HepG2 (cell line): ENCODE measurements around the gene DNAJC11. TPM values are rescaled to one million over a fixed set of nuclear protein-coding genes. Genes with fewer than 3 reads are reported as not detected.

ENCODE experiments used
- ATAC-seq: fragments of 200-7000 bp; cut with Tn5 transposase; 3 replicates; pipeline ENCODE4 v1.9.1; 2020; ENCODE audit warnings: mild to moderate bottlenecking, moderate library complexity
- BruUV-seq: library from RNA; stranded (reverse); fragments of 400-500 nt; replicated peaks from 2 replicates; lab custom pipeline; 2021; lab: Mats Ljungman, UMichigan
- CTCF ChIA-PET: fragments of 300-600 bp; formaldehyde crosslinking; extraction: SDS; loops from one replicate; lab custom pipeline; 2021; ENCODE audit warnings: low total read pairs, inconsistent platforms, low intra/inter-chr PET ratio; lab: Yijun Ruan, JAX
- POLR2A ChIA-PET: fragments of 350-600 bp; sonication (Branson Sonifier 250); formaldehyde crosslinking; loops from one replicate; lab custom pipeline; 2020; ENCODE audit warnings: antibody characterized with exemption, inconsistent platforms; lab: Yijun Ruan, JAX
- DNase-seq: peaks from one replicate; pipeline ENCODE4 v3.0.0-alpha.2; 2015; ENCODE audit warnings: low spot score
- FAIRE-seq: peaks from 3 replicates; lab custom pipeline; 2011; peaks lifted over from hg19 to GRCh38; lab: Jason Lieb, UNC
- H2AFZ ChIP-seq: one replicate; pipeline ENCODE4 v1.6.1; 2011; ENCODE audit warnings: low read length, inconsistent platforms
- H3K27ac ChIP-seq: fragments of 300-600 bp; 3 replicates; pipeline ENCODE4 v1.8.0; 2011; ENCODE audit warnings: mixed run types, mild to moderate bottlenecking, mixed read lengths, low read length, inconsistent platforms; ENCODE audit not compliant: insufficient read depth; ENCODE audit errors: extremely low read length
- H3K27me3 ChIP-seq, 2 experiments: fragments of 200-600 bp in 1 of 2; 2 replicates in 1 of 2; 3 replicates in 1 of 2; pipeline versions ENCODE4 v1.6.0 to v1.8.0; 2011; ENCODE audit warnings: low read length in 2 of 2, mild to moderate bottlenecking in 2 of 2, moderate library complexity in 2 of 2, inconsistent platforms in 1 of 2; ENCODE audit not compliant: insufficient read depth in 2 of 2, control insufficient read depth in 1 of 2
- H3K36me3 ChIP-seq, 2 experiments: fragments of 200-600 bp in 1 of 2; replicated peaks in 1 of 2; 2 replicates in 1 of 2; 3 replicates in 1 of 2; pipeline versions ENCODE4 v1.5.1 to v1.8.0; 2011; ENCODE audit warnings: low read length in 2 of 2, inconsistent platforms in 1 of 2; ENCODE audit not compliant: insufficient read depth in 2 of 2, control insufficient read depth in 1 of 2
- H3K4me1 ChIP-seq: 2 replicates; pipeline ENCODE4 v1.5.1; 2012; ENCODE audit warnings: low read length, inconsistent platforms; ENCODE audit not compliant: insufficient read depth
- H3K4me2 ChIP-seq: 2 replicates; pipeline ENCODE4 v1.6.0; 2011; ENCODE audit warnings: low read depth, low read length, inconsistent platforms
- H3K4me3 ChIP-seq, 3 experiments: fragments of 200-600 bp in 1 of 3; sonication (generic), shearing (Covaris generic) in 1 of 3; replicated peaks in 1 of 3; 2 replicates each; pipeline ENCODE4 v1.5.1; 2011 to 2016; ENCODE audit warnings: low read length in 3 of 3, inconsistent platforms in 2 of 3, low read depth in 2 of 3, mild to moderate bottlenecking in 2 of 3, control low read depth in 1 of 3, mixed read lengths in 1 of 3; ENCODE audit not compliant: insufficient read depth in 1 of 3
- H3K79me2 ChIP-seq: one replicate; pipeline ENCODE4 v1.6.1; 2011; ENCODE audit warnings: low read length, inconsistent platforms; ENCODE audit not compliant: insufficient read depth
- H3K9ac ChIP-seq: 2 replicates; pipeline ENCODE4 v1.6.0; 2011; ENCODE audit warnings: mild to moderate bottlenecking, low read depth, low read length, inconsistent platforms; ENCODE audit not compliant: insufficient read depth
- H3K9me3 ChIP-seq: 2 replicates; pipeline ENCODE4 v1.5.1; 2012; ENCODE audit warnings: mild to moderate bottlenecking, low read length
- H4K20me1 ChIP-seq: 2 replicates; pipeline ENCODE4 v1.6.0; 2011; ENCODE audit warnings: inconsistent platforms, mild to moderate bottlenecking, low read length, moderate library complexity; ENCODE audit not compliant: insufficient read depth
- ARID5B ChIP-seq: IDR thresholded peaks from 2 replicates; pipeline ENCODE4 v1.4.0; 2020; ENCODE audit warnings: mild to moderate bottlenecking, missing genetic modification reagents
- ATAD3A ChIP-seq: sonication (generic); formaldehyde crosslinking; IDR thresholded peaks from 2 replicates; pipeline ENCODE4 v1.4.0; 2020; ENCODE audit warnings: missing genetic modification reagents
- CBX2 ChIP-seq, 2 experiments: fragments of 200-600 bp in 1 of 2; sonication (generic); formaldehyde crosslinking in 1 of 2; IDR thresholded peaks; 2 replicates each; pipeline versions ENCODE4 v1.7.0 to v1.8.1; 2018 to 2022; ENCODE audit warnings: low read depth in 2 of 2, low read length in 1 of 2, mild to moderate bottlenecking in 1 of 2, missing genetic modification reagents in 1 of 2
- FOXC1 ChIP-seq: sonication (generic); formaldehyde crosslinking; IDR thresholded peaks from 2 replicates; pipeline ENCODE4 v1.8.0; 2022; ENCODE audit warnings: mild to moderate bottlenecking, missing genetic modification reagents, borderline replicate concordance
- FOXJ3 ChIP-seq: sonication (generic); formaldehyde crosslinking; IDR thresholded peaks from 2 replicates; pipeline ENCODE4 v1.4.0; 2020; ENCODE audit warnings: missing genetic modification reagents, mild to moderate bottlenecking, borderline replicate concordance
- MAFG ChIP-seq: sonication (generic); formaldehyde crosslinking; IDR thresholded peaks from 2 replicates; pipeline ENCODE4 v1.5.1; 2020; ENCODE audit warnings: mild to moderate bottlenecking, missing genetic modification reagents
- MTA1 ChIP-seq: sonication (generic); formaldehyde crosslinking; IDR thresholded peaks from 2 replicates; pipeline ENCODE4 v1.4.0; 2020; ENCODE audit warnings: missing genetic modification reagents, mild to moderate bottlenecking, borderline replicate concordance
- SNAPC5 ChIP-seq: sonication (generic); formaldehyde crosslinking; IDR thresholded peaks from 2 replicates; pipeline ENCODE4 v1.8.1; 2023; ENCODE audit warnings: mild to moderate bottlenecking, missing genetic modification reagents, borderline replicate concordance
- SP140L ChIP-seq: sonication (generic); formaldehyde crosslinking; IDR thresholded peaks from 2 replicates; pipeline ENCODE4 v1.4.0; 2020; ENCODE audit warnings: missing genetic modification reagents, borderline replicate concordance
- TEAD2 ChIP-seq: sonication (generic); formaldehyde crosslinking; IDR thresholded peaks from 2 replicates; pipeline ENCODE4 v1.9.0; 2021; ENCODE audit warnings: missing genetic modification reagents
- ZBTB21 ChIP-seq: sonication (generic); formaldehyde crosslinking; IDR thresholded peaks from 2 replicates; pipeline ENCODE4 v1.4.0; 2020; ENCODE audit warnings: missing genetic modification reagents
- ZNF235 ChIP-seq: sonication (generic); formaldehyde crosslinking; IDR thresholded peaks from 2 replicates; pipeline ENCODE4 v1.8.1; 2023; ENCODE audit warnings: mild to moderate bottlenecking, missing genetic modification reagents, borderline replicate concordance
- ZNF260 ChIP-seq: sonication (generic); formaldehyde crosslinking; IDR thresholded peaks from 2 replicates; pipeline ENCODE4 v1.4.0; 2020; ENCODE audit warnings: missing genetic modification reagents, low read depth, mild to moderate bottlenecking, borderline replicate concordance
- ZNF317 ChIP-seq: sonication (generic); formaldehyde crosslinking; IDR thresholded peaks from 2 replicates; pipeline ENCODE4 v1.5.0; 2020; ENCODE audit warnings: mild to moderate bottlenecking, missing genetic modification reagents
- ZNF550 ChIP-seq: sonication (generic); formaldehyde crosslinking; IDR thresholded peaks from 2 replicates; pipeline ENCODE4 v1.4.0; 2020; ENCODE audit warnings: mild to moderate bottlenecking, missing genetic modification reagents, borderline replicate concordance
- ZNF589 ChIP-seq: sonication (generic); formaldehyde crosslinking; conservative IDR thresholded peaks from 2 replicates; pipeline ENCODE4 v1.8.0; 2022; ENCODE audit warnings: mild to moderate bottlenecking, moderate library complexity, missing genetic modification reagents
- ZNF652 ChIP-seq: IDR thresholded peaks from 2 replicates; pipeline ENCODE4 v1.6.1; 2016; ENCODE audit warnings: low read depth, borderline replicate concordance
- WGBS: methylation state at CpG from one replicate; pipeline ENCODE4 v1.1.6; 2017; ENCODE audit warnings: low lambda C conversion rate; 5-methylcytosine and 5-hydroxymethylcytosine counted together
- in situ Hi-C: cut with HindIII; loops from 2 replicates; pipeline ENCODE4 v1.10.0; 2017; ENCODE audit warnings: low pct_unique_long_range_greater_than_20kb; ENCODE audit not compliant: extremely low pct_ligation_motif_present
- intact Hi-C: fragments of 100-400 bp; cut with micrococcal nuclease; formaldehyde crosslinking; loops from one replicate; pipeline ENCODE4 v1.10.0; 2022; ENCODE audit not compliant: unreplicated experiment
- polyA plus RNA-seq, 8 experiments: library from polyadenylated mRNA; depleted of rRNA in 3 of 8; stranded (reverse) in 7 of 8; unstranded in 1 of 8; fragments of >200 nt; fragmentation: Illumina TruSeq in 4 of 8; extraction: Trizol in 4 of 8; gene quantifications; 2 replicates each; pipeline versions ENCODE4 v1.2.1 to v1.2.3, GENCODE V29; 2011 to 2016; ENCODE audit warnings: low read depth in 4 of 8, missing spikeins in 1 of 8, mixed read lengths in 1 of 8; ENCODE audit not compliant: insufficient read depth in 1 of 8
- total RNA-seq, 5 experiments: library from RNA; depleted of rRNA; stranded (reverse); fragments of >200 nt; fragmentation: Illumina TruSeq; extraction: Trizol; gene quantifications; 2 replicates each; pipeline ENCODE4 v1.2.3, GENCODE V29; 2016; ENCODE audit warnings: low read depth in 1 of 5
- TF ChIP-seq, protein P1 (sequence below): sonication (generic); formaldehyde crosslinking; IDR thresholded peaks from 2 replicates; pipeline ENCODE4 v1.9.0; 2021; ENCODE audit warnings: missing genetic modification reagents, mild to moderate bottlenecking, borderline replicate concordance

DNAJC11 gene
- total and polyA plus RNA-seq, 2 of the 13 experiments (the other 11 are each of a cell fraction or from before 2014, with no cell fraction given) = 25.1 to 47.6 TPM

DNA sequence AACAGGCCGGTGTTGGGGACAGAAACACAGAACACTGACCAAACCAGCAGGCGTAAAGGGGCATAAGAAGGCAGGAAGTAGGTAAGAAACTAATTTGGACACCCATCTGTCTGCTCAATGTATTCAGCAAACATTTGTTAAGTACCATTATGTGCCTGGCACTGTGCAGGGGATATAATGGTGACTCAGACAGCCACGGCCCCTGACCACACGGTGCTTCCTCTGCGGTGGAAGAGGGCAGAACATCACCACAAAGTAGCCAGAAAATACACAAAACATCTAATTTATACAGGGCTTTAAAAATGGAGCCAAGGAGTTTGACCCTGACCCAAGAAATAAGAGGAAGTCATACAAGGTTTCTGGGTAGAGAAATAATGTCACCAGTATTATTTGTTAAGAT, 12.9 kb downstream of the DNAJC11 start:
- no peaks in the 10 kb centered on the region; the same call in 1 of the 2 replicates for H4K20me1 ChIP-seq
- no peak overlapping the region for H3K4me2 ChIP-seq
- CTCF ChIA-PET = no interaction called here
- 98% methylated on average over 5 of the region's 5 CpGs for WGBS
- BruUV-seq = no TSS peak
- peaks cover 1 to 15% of the 10 kb centered on the region in 2 experiments; a peak in 2 of 5 replicates for H3K36me3 ChIP-seq
- TF ChIP-seq ATAD3A (CRISPR knock-in tag) (no peak), SNAPC5 (CRISPR knock-in tag) (no peak), ZNF235 (CRISPR knock-in tag) (no peak), FOXJ3 (CRISPR knock-in tag) (no peak), ARID5B (CRISPR knock-in tag) (no peak), CBX2 (IDR thresholded peaks at IDR 0.05; ENCODE audit: low read depth, low read length) (no peak), CBX2 (CRISPR knock-in tag; IDR thresholded peaks at IDR 0.05; ENCODE audit: low read depth) (no peak), MAFG (CRISPR knock-in tag) (no peak), ZNF550 (CRISPR knock-in tag) (no peak), SP140L (CRISPR knock-in tag) (no peak), MTA1 (no peak), ZBTB21 (no peak), ZNF589 (no peak), TEAD2 (CRISPR knock-in tag) (no peak), ZNF652 (CRISPR knock-in tag) (no peak), ZNF317 (CRISPR knock-in tag) (no peak), FOXC1 (CRISPR knock-in tag) (no peak), ZNF260 (CRISPR knock-in tag) (no peak)
- TF ChIP-seq, protein P1, sequence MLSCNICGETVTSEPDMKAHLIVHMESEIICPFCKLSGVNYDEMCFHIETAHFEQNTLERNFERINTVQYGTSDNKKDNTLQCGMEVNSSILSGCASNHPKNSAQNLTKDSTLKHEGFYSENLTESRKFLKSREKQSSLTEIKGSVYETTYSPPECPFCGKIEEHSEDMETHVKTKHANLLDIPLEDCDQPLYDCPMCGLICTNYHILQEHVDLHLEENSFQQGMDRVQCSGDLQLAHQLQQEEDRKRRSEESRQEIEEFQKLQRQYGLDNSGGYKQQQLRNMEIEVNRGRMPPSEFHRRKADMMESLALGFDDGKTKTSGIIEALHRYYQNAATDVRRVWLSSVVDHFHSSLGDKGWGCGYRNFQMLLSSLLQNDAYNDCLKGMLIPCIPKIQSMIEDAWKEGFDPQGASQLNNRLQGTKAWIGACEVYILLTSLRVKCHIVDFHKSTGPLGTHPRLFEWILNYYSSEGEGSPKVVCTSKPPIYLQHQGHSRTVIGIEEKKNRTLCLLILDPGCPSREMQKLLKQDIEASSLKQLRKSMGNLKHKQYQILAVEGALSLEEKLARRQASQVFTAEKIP = no peak
- no peak overlapping the region for H2AFZ ChIP-seq
- H3K79me2 ChIP-seq = peaks cover 49% of the 10 kb centered on the region
- peaks cover 12% of the 10 kb centered on the region for H3K4me1 ChIP-seq
- POLR2A ChIA-PET = no interaction called here
- FAIRE-seq (no peak), ATAC-seq (no peak), DNase-seq (no peak)
- H3K4me3 ChIP-seq = no peak overlapping the region
- no peaks in the 10 kb centered on the region for H3K27me3 ChIP-seq
- no peak overlapping the region for H3K9ac ChIP-seq
- in situ Hi-C loops = no loop called here
- intact Hi-C loops = no loop called here
- H3K27ac ChIP-seq = no peak overlapping the region
- H3K9me3 ChIP-seq = no peaks in the 10 kb centered on the region
